ENCODE data around the gene DAGLA.

The DAGLA gene

DNA sequence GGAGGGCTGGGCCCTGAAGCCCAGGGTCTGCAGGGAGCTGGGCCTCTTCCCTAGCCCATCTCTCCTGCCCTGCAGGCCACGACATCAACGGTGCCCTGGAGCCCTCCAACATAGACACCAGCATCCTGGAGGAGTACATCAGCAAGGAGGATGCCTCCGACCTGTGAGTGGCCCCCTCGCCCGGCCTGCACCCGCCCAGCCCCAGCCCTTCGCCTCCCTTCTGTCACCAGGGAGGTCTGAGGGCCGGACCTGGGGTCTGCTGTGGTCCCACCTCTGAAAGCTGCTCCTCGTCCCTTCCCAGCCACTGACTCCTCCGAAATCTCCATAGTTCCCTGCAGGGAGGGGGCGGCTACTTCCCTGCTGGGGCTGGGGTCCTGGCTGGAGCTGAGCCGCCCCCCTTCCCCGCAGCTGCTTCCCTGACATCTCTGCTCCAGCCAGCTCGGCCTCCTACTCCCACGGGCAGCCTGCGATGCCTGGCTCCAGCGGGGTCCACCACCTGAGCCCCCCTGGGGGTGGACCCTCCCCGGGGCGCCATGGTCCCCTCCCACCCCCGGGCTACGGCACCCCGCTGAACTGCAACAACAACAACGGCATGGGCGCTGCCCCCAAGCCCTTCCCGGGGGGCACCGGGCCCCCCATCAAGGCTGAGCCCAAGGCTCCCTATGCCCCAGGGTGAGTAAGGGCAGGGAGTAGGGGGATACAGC is 85.5 kb downstream of the DAGLA start:
- DNase-seq (ENCODE audit: low spot score), result no peak

DNA sequence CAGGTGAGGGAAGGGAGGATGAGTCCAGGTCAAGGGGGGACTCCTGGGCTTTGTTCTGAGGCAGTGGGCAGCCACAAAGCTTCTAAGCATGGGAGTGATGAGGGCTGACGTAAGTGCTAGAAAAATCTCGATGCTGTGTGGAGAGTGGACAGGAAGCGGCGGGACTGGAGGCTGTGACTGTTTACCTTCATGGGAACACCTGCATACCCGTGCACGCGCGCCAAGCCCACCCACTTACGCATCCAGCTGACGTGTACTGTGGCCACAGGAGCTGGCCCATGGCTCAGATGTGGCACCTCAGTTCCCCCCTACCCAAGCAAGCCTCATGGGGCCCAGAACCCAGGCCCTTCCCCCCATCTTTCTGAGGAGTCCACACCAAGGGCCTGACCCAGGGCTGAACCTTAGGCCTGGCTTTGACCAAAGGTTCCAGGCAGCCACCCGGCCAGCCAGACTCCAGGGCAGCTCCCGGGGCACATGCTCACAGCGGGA is 86.2 kb downstream of the DAGLA start:
- DNase-seq (ENCODE audit: low spot score), result no peak

DNA sequence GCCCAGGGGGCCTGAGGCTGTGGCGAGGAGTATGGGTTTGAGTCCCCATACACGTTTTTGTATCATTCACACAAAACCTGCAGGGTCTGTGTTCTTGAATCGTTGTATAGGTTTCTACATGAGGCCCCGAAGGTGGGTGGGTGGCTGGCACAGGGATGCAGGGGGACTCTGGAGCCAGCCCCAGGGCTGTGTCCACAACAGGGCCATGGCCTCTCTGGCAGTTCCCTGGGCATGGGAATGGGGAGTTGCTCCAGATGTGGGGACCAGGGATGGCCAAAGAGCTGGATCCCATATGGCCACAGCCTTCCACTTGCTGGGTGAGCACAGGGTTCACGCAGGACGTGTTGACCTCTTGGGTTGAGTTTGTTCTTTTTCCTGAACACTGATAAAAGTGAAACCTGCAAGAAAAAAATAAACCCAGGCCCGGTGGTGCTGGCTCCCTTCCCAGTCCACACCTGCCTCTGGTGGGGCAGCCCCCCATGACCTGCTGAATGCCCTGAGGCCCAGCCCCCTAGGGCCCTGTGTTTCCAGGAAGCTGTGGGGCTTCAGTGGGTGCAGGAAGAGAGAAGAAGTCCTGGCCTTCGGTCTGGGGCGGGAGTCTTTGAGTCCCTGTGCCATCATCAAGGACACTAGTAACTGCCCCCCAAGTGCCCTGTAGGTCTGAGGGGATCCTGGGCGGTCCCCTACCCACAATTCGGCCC is 88.3 kb downstream of the DAGLA start:
- DNase-seq (ENCODE audit: low spot score), result no peak

DNA sequence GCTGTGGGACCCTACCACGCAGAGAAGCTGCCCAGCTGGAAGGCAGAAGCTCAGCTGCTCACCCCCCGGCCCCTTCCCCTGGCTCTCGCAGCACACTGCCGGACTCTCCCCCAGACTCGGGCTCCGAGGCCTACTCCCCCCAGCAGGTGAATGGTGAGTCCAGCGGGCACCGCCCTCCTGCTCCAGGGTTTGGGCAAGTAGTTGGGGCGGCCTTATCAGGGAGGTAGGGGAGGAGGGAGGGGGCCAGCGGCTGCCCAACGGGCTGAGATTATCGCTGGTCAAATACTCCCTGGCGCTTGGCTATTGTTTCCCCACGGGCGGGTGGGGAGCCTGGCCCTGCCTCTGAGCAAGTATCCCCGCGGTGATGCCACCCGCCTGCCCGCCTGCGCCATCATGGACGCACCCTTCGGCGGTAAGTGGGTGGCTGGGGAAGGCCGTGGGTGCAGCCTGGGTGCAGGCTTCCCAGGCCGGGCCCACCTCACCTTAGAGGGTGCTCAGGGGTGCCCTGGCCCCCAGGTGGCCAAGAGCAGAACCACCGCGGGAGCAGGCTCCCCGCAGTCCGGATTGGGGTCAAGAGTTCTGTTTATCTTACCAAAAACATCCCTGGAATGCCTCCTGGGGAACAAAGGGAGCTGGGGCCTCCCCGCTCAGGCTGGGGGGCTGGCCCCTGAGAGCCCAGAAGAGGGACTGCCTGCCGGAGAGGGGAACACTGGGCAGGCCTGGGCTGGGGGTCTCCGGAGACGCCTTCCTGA is 89.2 kb downstream of the DAGLA start:
- no peak for DNase-seq (ENCODE audit: low spot score)

DNA sequence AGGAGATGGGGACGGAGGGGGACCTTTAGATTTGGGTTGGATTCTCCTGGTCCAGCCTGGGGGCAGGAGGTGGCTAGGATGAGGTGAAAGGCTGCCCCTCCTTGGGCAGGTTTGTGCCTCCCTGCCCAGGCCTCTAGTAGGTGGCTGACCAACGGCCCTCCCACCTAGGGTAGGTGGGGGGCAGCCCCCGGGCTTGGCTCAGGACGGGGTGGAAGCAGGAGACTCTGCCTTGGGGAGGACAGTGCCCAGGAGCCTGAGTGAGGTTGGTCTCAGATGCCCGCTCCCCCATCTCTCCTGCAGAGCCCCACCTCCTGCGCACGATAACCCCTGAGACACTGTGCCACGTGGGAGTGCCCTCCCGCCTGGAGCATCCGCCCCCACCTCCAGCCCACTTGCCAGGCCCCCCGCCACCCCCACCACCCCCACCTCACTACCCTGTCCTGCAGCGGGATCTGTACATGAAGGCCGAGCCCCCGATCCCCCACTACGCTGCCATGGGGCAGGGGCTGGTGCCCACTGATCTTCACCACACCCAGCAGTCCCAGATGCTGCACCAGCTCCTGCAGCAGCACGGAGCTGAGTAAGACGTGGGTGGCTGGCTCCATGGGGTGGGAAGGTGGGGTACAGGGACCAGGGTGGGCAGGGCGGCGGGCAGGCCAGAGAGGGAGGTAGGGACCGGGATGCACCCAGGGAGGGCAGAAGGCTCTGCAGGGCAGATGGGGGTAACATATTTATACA is 89.9 kb downstream of the DAGLA start:
- DNase-seq (ENCODE audit: low spot score), result no peak

DNA sequence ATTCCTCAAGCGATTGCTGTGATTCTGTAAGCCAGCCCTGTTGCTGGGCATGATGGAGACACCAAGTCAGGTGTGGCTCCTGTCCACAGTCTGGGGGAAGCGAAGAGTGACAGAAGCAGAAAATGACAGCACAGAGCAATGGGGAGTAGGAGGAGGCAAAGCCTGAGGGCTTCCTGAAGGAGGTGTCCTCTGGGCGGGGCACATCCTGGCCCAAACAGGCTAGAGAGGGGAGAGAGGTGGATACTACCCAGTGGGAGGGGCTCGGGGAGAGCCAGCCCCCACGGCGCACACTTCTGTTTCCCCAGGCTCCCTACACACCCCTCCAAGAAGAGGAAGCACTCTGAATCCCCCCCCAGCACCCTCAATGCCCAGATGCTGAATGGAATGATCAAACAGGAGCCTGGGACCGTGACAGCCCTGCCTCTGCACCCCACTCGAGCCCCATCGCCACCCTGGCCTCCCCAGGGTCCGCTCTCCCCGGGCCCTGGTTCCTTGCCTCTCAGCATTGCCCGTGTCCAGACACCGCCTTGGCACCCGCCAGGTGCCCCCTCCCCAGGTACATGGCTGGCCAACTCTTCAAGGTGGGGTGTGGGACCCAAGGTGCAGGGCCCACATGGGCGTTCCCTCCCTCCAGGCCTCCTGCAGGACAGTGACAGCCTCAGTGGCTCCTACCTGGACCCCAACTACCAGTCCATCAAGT is 91.2 kb downstream of the DAGLA start:
- DNase-seq (ENCODE audit: low spot score), result no peak

DNA sequence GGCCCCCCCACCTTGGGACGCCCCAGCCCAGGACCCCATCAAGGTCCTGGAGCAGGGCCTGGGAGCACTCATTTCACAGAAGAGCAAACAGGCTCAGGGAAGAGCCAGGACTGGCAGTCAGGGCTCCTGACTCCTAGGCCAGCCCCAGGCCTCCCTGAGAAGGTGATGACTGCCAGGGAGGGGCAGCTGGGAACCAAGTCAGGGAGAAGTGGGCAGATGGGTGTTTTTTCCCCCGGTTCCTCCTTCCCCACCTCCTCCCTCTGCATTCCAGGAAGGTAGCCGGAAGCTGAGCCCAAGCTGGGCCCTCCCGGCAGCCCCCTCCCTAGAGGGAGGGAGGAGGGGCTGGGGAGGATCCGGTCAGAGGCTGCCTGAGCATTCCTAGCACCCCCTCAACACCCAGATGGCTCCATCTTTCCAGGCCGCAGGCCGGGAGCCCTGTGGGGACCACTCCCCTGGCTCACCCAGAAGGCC is 91.8 kb downstream of the DAGLA start:
- DNase-seq (ENCODE audit: low spot score), result no peak

DNA sequence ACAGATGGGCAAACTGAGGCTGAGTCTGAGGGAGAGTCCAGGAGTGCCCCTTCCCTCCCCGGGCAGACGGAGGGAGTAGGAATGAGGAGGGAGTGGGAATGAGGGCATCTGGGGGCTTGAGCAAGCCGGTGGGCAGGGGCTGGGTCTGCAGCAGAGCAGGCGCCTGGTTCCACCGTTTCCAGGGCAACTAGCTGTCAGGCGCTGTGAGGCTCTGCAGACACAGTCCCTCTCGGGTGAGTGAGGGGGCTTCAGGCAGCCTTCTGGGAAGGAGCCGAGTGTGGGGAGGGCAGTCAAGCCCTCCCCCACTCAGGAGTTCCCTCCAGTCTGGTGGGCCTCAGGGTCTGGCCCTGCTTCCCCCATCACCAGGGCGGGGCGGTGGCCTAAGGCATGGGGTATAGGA is 93.2 kb downstream of the DAGLA start:
- no peak for DNase-seq (ENCODE audit: low spot score)

DNA sequence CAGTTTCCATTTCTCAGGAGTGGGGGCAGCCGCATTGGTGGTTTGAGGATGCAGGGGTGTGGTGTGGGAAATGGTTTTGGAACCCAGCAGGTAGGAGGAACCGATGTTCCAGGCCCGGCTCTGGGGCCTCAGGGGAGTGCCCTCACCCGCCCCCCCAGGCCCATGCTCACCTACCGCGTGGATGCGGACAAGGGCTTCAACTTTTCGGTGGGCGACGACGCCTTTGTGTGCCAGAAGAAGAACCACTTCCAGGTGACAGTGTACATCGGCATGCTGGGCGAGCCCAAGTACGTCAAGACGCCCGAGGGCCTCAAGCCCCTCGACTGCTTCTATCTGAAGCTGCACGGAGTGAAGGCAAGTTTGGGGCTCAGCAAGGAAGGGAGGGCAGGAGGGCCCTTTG is 93.6 kb downstream of the DAGLA start:
- DNase-seq (ENCODE audit: low spot score), result no peak

DNA sequence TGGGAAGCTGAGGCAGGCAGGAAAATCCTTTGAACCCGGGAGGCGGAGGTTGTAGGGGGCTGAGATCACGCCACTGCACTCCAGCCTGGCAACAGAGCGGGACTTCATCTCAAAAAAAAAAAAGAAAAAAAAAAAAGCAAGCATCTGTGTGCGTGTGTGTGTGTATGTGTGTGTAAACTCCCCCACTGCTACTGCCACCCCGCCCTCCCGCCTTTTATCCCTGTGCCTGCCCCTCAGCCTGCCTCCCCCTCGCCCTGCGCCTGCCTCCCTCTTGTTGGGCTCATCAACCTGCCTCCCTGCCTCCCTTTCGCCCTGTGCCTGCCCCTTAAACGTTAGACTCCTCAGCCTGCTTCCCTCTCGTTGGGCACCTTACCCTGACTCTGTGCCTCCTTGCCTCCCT is 94.2 kb downstream of the DAGLA start:
- no peak for DNase-seq (ENCODE audit: low spot score)

DNA sequence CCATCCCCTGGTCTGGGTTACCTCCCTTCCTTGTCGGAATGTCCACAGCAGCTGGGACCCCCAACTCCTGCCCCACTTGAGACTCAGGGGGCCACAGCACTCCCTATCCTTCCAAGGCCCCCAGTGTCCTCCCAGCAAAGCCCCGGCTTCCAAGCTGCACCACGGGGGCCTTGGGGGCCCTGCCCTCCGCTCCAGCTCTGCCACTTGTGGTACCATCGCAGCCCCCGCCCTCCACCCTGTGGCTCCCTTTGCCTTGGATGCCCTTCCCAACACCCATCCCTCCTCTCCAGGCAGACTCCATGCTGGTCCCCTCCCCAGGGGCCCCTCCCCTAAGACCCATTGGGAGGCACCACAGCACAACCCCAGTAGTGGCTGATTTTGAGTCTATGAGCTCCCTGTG is 94.9 kb downstream of the DAGLA start:
- DNase-seq (ENCODE audit: low spot score), result no peak

DNA sequence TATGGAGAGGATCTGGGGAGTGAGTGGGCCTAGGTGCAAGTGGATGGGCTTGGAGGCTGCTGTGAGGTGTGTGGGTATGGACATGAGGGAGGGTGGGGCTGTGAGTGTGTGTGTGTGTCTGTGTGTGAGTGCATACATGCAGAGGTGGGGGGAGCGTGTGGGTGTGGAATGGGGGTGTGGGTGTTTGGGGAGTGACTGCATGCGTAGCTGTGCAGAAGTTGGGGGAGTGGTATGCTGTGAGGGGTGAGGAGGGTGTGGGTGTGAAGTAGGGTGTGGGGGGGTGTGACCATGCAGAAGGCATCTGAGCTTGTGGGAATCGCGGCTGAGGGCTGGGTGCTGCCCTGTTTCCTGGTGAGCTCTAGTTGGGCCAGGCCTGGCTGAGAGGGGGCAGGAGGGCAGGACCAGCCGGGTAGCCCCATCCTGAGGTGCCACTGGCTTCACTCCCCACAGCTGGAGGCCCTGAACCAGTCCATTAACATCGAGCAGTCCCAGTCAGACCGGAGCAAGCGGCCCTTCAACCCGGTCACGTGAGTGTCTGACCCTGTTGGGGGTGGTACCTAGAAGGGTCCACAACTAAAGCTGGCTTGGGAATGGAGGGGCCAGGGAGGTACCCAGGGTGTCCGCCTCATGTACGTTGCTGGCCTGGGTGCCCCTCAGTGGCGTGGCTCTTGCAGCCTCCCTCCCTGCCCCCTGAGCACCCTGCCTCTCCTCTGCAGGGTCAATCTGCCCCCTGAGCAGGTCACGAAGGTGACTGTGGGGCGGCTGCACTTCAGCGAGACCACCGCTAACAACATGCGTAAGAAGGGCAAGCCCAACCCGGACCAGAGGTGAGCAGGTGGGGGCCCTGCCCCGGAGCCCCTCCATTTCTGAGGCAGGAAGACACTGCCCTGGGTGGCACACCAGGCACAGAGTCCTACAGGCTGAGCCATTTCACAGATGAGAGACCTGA is 95.7 kb downstream of the DAGLA start:
- no peak for DNase-seq (ENCODE audit: low spot score)

DNA sequence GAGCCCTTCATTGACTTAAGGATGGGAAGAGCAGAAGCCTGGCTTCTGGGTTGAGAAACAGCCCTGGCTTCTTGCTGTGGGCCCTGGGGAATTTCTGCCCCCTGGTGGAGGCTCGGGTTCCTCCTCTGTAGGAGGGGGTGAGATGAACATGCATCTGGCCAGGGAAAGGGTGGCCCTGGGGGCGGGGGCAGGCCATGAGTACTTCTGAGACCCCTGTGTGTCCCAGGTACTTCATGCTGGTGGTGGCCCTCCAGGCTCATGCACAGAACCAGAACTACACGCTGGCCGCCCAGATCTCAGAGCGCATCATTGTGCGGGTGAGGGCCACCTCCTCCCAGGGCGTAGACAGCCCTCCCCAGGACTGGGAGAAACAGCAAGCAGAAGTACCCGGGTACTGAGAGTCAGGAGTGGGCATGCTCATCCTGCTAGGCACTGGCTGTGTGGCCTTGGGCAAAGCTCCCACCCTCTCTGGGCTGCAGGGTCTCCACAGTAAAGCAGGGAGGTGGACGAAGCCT is 96.4 kb downstream of the DAGLA start:
- peak; percentile 56 for DNase-seq (ENCODE audit: low spot score)

DNA sequence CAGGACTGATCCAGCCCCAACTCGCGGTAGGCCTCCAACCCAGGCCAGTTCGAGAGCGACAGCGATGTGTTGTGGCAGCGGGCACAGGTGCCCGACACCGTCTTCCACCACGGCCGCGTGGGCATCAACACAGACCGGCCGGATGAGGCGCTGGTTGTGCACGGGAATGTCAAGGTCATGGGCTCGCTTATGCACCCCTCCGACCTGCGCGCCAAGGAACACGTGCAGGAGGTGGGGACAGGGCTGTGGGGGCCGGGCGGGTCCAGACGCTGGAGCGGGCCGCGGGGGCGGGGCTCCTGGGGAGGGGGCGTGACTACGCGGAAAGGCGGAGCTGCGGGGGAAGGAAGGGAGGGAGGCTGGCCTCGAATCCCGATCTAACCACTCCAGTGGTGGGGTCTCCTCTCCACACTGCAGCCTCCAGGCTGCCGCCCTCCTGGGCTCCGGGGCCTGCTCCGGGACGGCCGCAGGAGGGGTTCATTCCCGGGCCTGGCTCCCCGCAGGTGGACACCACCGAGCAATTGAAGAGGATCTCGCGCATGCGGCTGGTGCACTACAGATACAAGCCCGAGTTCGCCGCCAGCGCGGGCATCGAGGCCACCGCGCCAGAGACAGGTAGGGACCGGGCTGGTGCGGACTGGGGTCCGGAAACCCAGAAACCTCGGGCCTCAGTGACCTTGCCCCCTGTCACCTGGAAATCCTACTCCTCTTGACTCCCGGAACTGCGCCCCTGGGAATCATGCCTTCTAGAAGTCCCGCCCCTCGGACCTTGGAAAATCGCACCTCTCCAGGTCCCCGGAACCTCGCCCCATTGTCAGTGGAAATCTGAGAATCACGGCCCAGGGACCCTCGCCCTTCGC is 97.3 kb downstream of the DAGLA start:
- DNase-seq (ENCODE audit: low spot score), result no peak

DNA sequence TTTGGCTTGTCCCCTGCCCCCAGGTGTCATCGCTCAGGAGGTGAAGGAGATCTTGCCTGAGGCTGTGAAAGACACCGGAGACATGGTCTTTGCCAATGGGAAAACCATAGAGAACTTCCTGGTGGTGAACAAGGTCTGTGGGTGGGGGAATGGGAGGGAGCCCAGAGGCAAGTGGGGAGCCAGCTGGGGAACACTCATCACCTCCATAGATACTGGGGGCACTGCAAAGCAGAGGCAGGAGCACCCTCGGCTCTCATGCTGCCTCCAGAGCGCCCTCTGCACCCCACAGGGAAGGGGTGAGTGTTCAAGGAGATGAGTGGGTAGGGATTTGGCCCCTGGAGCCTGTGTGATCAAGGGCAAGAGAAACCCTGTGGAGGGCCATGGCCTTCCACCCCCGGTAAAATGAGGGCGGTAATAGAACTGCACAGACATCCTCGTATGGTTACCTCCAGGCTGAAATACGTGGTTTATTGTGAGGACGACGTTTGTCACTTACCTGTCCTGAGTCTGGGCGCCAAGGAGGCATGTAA is 98.2 kb downstream of the DAGLA start:
- no peak for DNase-seq (ENCODE audit: low spot score)

DNA sequence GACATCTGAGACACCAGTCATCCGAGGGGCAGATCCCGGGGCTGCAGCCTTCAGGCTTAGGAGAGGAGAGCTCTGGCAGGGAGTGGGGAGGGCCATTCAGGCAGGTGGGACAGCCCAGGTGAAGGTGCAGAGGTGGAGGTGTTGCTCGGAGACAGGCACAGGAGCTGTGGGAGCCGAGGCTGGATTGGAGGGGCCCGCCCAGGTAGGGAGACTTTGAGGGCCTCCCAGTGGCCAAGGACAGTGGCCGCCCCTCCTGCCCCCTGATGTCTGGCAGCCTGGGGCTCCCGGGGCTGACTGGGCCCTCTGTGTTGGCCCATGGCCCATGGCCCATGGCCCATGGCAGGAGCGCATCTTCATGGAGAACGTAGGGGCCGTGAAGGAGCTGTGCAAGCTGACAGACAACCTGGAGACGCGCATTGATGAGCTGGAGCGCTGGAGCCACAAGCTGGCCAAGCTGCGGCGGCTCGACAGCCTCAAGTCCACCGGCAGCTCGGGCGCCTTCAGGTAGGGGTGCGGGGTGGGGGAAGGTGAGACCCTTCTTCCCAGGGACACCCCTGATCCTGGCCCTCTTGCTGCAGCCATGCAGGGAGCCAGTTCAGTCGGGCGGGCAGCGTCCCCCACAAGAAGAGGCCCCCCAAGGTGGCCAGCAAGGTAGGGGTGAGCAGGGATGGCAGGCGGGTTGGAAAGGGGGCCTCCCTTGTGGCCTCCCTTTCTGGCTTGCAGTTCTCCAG is 98.9 kb downstream of the DAGLA start:
- no peak for DNase-seq (ENCODE audit: low spot score)

DNA sequence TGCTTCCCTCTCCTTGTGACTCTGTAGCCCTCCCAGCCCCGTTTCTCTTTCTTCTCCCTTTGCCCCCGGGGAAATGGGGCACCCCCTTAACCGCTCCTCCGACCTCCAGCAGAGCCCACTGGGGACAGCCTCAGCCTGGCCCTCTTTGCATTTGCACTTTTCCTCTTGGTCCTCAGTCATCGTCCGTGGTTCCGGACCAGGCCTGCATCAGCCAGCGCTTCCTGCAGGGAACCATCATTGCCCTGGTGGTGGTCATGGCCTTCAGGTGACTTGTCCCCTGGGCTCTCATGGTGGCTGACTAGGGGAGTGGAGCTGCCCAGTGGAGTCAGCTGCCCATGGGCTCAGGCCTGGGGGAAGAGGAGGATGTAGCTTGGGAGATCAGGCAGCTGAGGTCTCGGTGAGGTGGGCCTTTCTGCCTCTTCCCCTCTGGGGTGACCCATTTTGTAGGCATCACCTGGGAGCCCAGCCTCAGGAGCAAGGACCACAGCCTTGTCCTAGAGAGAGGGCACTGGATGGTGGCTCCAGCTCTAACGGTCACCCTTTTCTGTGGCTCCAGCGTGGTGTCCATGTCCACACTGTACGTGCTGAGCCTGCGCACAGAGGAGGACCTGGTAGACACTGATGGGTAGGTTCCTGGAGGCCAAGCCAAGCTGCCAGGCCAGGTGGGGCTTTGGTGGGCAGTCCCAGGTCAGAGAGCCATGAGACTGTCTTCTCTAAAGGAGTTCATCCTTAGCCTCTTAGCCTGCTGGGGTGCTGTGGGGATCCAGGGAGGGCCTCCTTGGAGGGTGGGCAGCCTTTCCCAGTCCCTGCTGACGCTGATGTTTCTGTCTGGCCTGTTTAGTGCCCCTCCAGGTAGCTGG is 99.7 kb downstream of the DAGLA start:
- DNase-seq (ENCODE audit: low spot score), result no peak

Data from cerebellar cortex (tissue), 1 donor.